Right lobe of liver (tissue), 6 donors: ENCODE measurements around the gene PXDN. TPM values are rescaled to one million over a fixed set of nuclear protein-coding genes. Genes with fewer than 3 reads are reported as not detected.
"Not testable (repeated sequence)": the region's sequence is repeated elsewhere in the genome, so short reads cannot be mapped to it uniquely, and the experiment has no call there.

ENCODE experiments used
- ATAC-seq, 4 donors: fragments of 200-7000 bp; cut with Tn5 transposase; one replicate each; pipeline ENCODE4 v1.9.1; 2020; ENCODE audit warnings: mild to moderate bottlenecking in 4 of 4, moderate library complexity in 4 of 4
- DNase-seq, 3 donors: peaks; one replicate each; pipeline ENCODE4 v3.0.0-alpha.2; 2020
- H3K27ac ChIP-seq, 3 donors: fragments of 200-600 bp; one replicate each; pipeline ENCODE4 v1.8.0; 2022
- H3K27me3 ChIP-seq, 2 donors: fragments of 200-600 bp; one replicate each; pipeline ENCODE4 v1.8.0; 2022
- H3K36me3 ChIP-seq, 4 donors: fragments of 200-600 bp; sonication (generic) in 1 of 4; one replicate each; pipeline versions ENCODE4 v1.5.1 to v1.8.0; 2017 to 2022; ENCODE audit warnings: control low read depth in 1 of 4
- H3K4me1 ChIP-seq, 4 donors: fragments of 200-600 bp; sonication (generic) in 1 of 4; one replicate each; pipeline versions ENCODE4 v1.5.1 to v1.8.0; 2017 to 2022; ENCODE audit warnings: control low read depth in 1 of 4
- H3K4me3 ChIP-seq, 3 donors: fragments of 200-600 bp; one replicate each; pipeline ENCODE4 v1.8.0; 2022
- H3K9me3 ChIP-seq, 4 donors: fragments of 200-600 bp; sonication (generic) in 1 of 4; one replicate each; pipeline versions ENCODE4 v1.5.1 to v1.8.0; 2017 to 2022; ENCODE audit warnings: control low read depth in 1 of 4
- POLR2A ChIP-seq: fragments of 450-650 bp; IDR thresholded peaks from one replicate; pipeline ENCODE4 v1.6.1; 2017; ENCODE audit warnings: antibody characterized with exemption, mild to moderate bottlenecking
- WGBS: methylation state at CpG from one replicate; pipeline ENCODE4 v1.1.6; 2018; ENCODE audit warnings: low coverage, low lambda C conversion rate; ENCODE audit not compliant: insufficient coverage; ENCODE audit errors: missing lambda C conversion rate; 5-methylcytosine and 5-hydroxymethylcytosine counted together
- intact Hi-C, 2 donors: fragments of 100-400 bp; cut with DNase I; formaldehyde crosslinking; loops; one replicate each; pipeline versions ENCODE4 v1.11.2 to v1.14.1; 2022
- total RNA-seq, 6 experiments: library from RNA; depleted of rRNA in 2 of 6; stranded (reverse); fragments of >200 nt in 2 of 6; fragmentation: NEBNext Ultra II Directional in 3 of 6; extraction: Animal tissue kit (Norgen Biotek cat#: 25700) in 3 of 6; gene quantifications; one replicate each; pipeline versions ENCODE4 v1.1.0 to v1.2.4, GENCODE V29; 2016 to 2023
- TF ChIP-seq, protein P1 (sequence below), 4 donors: fragments of 200-600 bp in 3 of 4; fragments of 450-650 bp in 1 of 4; IDR thresholded peaks; one replicate each; pipeline versions ENCODE4 v1.5.1 to v1.8.0; 2016 to 2022; ENCODE audit warnings: antibody characterized with exemption in 4 of 4, mild to moderate bottlenecking in 2 of 4
- donor health status: DM: no; HTN: yes; CAD: no.
- donor health status: DM: no; HTN: no; CAD: no.
- donor health status: DM: no; HTN: no; CAD: no.
- donor health status: DM: no; HTN: yes; CAD: no.
- donor health status: DM: no; HTN: yes; CAD: no.

Gene PXDN
- total RNA-seq, 6 experiments from 2014 or later, result 5.5 to 21.0 (median 11.4) TPM

DNA sequence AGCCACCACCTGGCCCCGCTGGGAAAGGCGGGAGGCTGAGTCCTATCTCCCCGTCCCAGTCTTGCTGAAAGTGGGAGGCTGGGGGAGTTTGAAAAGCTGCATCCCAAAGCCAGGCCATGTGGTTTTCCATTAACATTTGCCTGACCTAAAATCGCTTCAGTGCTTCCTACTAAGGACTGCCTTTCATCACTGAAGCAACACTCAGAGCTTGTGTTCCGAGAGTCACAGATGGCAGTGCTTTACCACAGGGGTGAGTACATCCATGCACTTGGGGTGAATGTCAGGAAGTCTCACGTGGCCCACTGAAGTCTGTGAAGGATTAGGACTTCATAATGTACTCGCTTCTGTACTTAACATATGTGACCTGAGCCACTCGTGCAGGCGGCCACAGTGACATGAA, 43.3 kb downstream of the PXDN start:
- 74% methylated on average over 5 of the region's 9 CpGs for WGBS
- intact Hi-C loops, result no loop called here
- TF ChIP-seq, protein P1, sequence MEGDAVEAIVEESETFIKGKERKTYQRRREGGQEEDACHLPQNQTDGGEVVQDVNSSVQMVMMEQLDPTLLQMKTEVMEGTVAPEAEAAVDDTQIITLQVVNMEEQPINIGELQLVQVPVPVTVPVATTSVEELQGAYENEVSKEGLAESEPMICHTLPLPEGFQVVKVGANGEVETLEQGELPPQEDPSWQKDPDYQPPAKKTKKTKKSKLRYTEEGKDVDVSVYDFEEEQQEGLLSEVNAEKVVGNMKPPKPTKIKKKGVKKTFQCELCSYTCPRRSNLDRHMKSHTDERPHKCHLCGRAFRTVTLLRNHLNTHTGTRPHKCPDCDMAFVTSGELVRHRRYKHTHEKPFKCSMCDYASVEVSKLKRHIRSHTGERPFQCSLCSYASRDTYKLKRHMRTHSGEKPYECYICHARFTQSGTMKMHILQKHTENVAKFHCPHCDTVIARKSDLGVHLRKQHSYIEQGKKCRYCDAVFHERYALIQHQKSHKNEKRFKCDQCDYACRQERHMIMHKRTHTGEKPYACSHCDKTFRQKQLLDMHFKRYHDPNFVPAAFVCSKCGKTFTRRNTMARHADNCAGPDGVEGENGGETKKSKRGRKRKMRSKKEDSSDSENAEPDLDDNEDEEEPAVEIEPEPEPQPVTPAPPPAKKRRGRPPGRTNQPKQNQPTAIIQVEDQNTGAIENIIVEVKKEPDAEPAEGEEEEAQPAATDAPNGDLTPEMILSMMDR (IDR thresholded peaks at IDR 0.05), result no peak
- TF ChIP-seq POLR2A, result no peak

DNA sequence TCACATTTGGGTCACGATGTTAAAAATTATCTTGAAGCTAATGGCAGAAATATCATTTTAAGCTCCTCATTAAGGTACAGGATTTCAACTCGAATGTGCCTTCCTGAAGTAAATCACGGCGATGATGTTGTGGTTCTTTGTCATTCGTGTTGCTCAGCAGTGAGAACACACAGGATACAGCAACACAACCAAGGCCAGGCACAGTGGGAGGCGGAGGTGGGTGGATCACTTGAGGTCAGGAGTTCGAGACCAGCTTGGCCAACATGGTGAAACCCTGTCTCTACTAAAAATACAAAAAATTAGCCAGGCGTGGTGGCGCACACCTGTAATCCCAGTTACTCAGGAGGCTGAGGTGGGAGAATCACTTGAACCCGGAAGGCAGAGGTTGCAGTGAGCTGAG, 43.9 kb downstream of the PXDN start:
- H3K9me3 ChIP-seq, H3K4me1 ChIP-seq, H3K27ac ChIP-seq, intact Hi-C loops, H3K27me3 ChIP-seq, H3K36me3 ChIP-seq, ATAC-seq, H3K4me3 ChIP-seq: not testable (repeated sequence)
- DNase-seq, result peak in 1 of 3 donors; percentile 22
- WGBS, result 77% methylated on average over 10 of the region's 10 CpGs

More for the DNA sequence above, 43.3 kb downstream of the PXDN start:
- no peaks in the 10 kb centered on the region for H3K36me3 ChIP-seq
- ATAC-seq, result no peak
- no peak overlapping the region for H3K4me3 ChIP-seq
- no peaks in the 10 kb centered on the region for H3K27me3 ChIP-seq
- no peaks in the 10 kb centered on the region for H3K9me3 ChIP-seq
- H3K27ac ChIP-seq, result no peak overlapping the region
- no peaks in the 10 kb centered on the region for H3K4me1 ChIP-seq
- peak in 1 of 3 donors; percentile 25 for DNase-seq

- Histone ChIP-seq H3K36me3 (no peaks in the 10 kb centered on the region), H3K27ac (no peak overlapping the region), H3K9me3 (no peaks in the 10 kb centered on the region), H3K4me3 (no peak overlapping the region), H3K4me1 (no peaks in the 10 kb centered on the region), H3K27me3 (no peaks in the 10 kb centered on the region)
- ATAC-seq (no peak), DNase-seq (no peak)
- WGBS, result 38% methylated on average over 10 of the region's 10 CpGs
- intact Hi-C loops, result no loop called here
- TF ChIP-seq, protein P1 (IDR thresholded peaks at IDR 0.05), result no peak
- TF ChIP-seq POLR2A, result no peak
These were observed 45.9 kb downstream of the PXDN start for GRCh38 chr2:1698188-1698945.

- DNase-seq (peak in 2 of 3 donors; percentile 36 to 43), ATAC-seq (peak in 1 of 4 donors; percentile 29)
- H3K27ac ChIP-seq, result no peak overlapping the region
- WGBS, result 80% methylated on average over 9 of the region's 9 CpGs
- no peaks in the 10 kb centered on the region for H3K27me3 ChIP-seq
- TF ChIP-seq, protein P1 (IDR thresholded peaks at IDR 0.05), result no peak
- TF ChIP-seq POLR2A, result no peak
- H3K4me3 ChIP-seq, result no peak overlapping the region
- H3K9me3 ChIP-seq, result no peaks in the 10 kb centered on the region
- intact Hi-C loops, result no loop called here
- no peaks in the 10 kb centered on the region for H3K36me3 ChIP-seq
- no peaks in the 10 kb centered on the region for H3K4me1 ChIP-seq
These were observed 46.7 kb downstream of the PXDN start for GRCh38 chr2:1697601-1698000.

DNA sequence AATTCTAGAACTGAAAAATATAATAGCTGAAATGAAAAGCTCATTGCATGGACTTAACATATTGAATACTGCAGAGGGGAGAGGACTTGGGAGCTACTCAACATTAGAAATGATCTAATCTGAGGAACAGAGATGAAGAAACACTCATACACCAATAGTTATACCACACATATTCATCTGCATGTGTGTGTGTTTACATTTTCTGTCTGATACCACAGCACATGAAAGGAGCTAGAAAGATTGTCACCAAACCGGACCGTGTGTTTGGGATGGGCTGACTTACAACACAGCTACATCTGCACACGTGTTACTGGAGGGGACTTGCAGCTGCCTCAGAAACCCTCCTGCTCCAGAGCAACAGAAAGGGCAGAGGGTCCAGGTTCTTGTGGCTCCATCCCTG, 47.8 kb downstream of the PXDN start:
- DNase-seq (no peak), ATAC-seq (no peak)
- Histone ChIP-seq H3K9me3 (no peaks in the 10 kb centered on the region), H3K27ac (no peak overlapping the region), H3K27me3 (no peaks in the 10 kb centered on the region), H3K4me1 (no peaks in the 10 kb centered on the region), H3K4me3 (no peak overlapping the region), H3K36me3 (no peaks in the 10 kb centered on the region)
- WGBS, result no CpG with 5 or more reads among the region's 3 CpGs
- no peak for TF ChIP-seq POLR2A
- TF ChIP-seq, protein P1 (IDR thresholded peaks at IDR 0.05), result no peak
- intact Hi-C loops, result no loop called here
